IMR-90 (cell line): Measurements from ENCODE around the gene SEC23IP. TPM values are rescaled to one million over a fixed set of nuclear protein-coding genes. Genes with fewer than 3 reads are reported as not detected.

Experiments used
- ATAC-seq: fragments of 200-7000 bp; cut with Tn5 transposase; 2 replicates; pipeline ENCODE4 v1.9.1; 2020; ENCODE audit warnings: low read depth, mild to moderate bottlenecking, moderate library complexity
- BruUV-seq: library from RNA; stranded (reverse); fragments of 400-500 nt; replicated peaks from 2 replicates; lab custom pipeline; 2021; lab: Mats Ljungman, UMichigan
- CTCF ChIA-PET: fragments of 300-600 bp; formaldehyde crosslinking; extraction: SDS; loops from one replicate; lab custom pipeline; 2021; ENCODE audit warnings: antibody characterized with exemption; lab: Yijun Ruan, JAX
- POLR2A ChIA-PET: fragments of 300-600 bp; sonication (Branson Sonifier 250); formaldehyde crosslinking; loops from one replicate; lab custom pipeline; 2022; ENCODE audit warnings: antibody characterized with exemption; ENCODE audit not compliant: unreplicated experiment; lab: Charles Lee
- DNase-seq: peaks from one replicate; pipeline ENCODE4 v3.0.0; 2013
- H2AFZ ChIP-seq: replicated peaks from 2 replicates; pipeline ENCODE3; 2013; ENCODE audit warnings: low read length, mild to moderate bottlenecking; ENCODE audit not compliant: poor library complexity
- H2AK5ac ChIP-seq: 2 replicates; pipeline ENCODE4 v1.6.1; 2013; ENCODE audit warnings: low read depth, low read length, inconsistent platforms
- H2AK9ac ChIP-seq: replicated peaks from 2 replicates; pipeline ENCODE3; 2013; ENCODE audit warnings: mild to moderate bottlenecking, low read depth, low read length, moderate library complexity; ENCODE audit not compliant: poor library complexity
- H2BK120ac ChIP-seq: 2 replicates; pipeline ENCODE4 v1.6.1; 2013; ENCODE audit warnings: low read depth, low read length, inconsistent platforms
- H2BK15ac ChIP-seq: 3 replicates; pipeline ENCODE4 v1.6.1; 2013; ENCODE audit warnings: low read depth, low read length, inconsistent platforms
- H2BK20ac ChIP-seq: 2 replicates; pipeline ENCODE4 v1.6.1; 2013; ENCODE audit warnings: low read depth, mild to moderate bottlenecking, inconsistent platforms, low read length, moderate library complexity
- H2BK5ac ChIP-seq: 2 replicates; pipeline ENCODE4 v1.6.1; 2013; ENCODE audit warnings: mild to moderate bottlenecking, low read depth, low read length, inconsistent platforms; ENCODE audit not compliant: poor library complexity, severe bottlenecking
- H3K14ac ChIP-seq: replicated peaks from 2 replicates; pipeline ENCODE4 v1.6.1; 2013; ENCODE audit warnings: low read depth, low read length, inconsistent platforms
- H3K18ac ChIP-seq: 2 replicates; pipeline ENCODE4 v1.6.1; 2013; ENCODE audit warnings: low read depth, low read length, control low read depth
- H3K23ac ChIP-seq: 2 replicates; pipeline ENCODE4 v1.6.1; 2013; ENCODE audit warnings: low read depth, low read length, inconsistent platforms
- H3K27ac ChIP-seq: 2 replicates; pipeline ENCODE4 v1.5.1; 2013; ENCODE audit warnings: mild to moderate bottlenecking, control low read depth, low read length; ENCODE audit not compliant: insufficient read depth
- H3K27me3 ChIP-seq: 2 replicates; pipeline ENCODE4 v1.6.1; 2013; ENCODE audit warnings: low read length; ENCODE audit not compliant: control insufficient read depth, insufficient read depth
- H3K36me3 ChIP-seq: 2 replicates; pipeline ENCODE4 v1.6.1; 2013; ENCODE audit warnings: low read length, mixed read lengths; ENCODE audit not compliant: control insufficient read depth, insufficient read depth
- H3K4ac ChIP-seq: 2 replicates; pipeline ENCODE4 v1.6.1; 2013; ENCODE audit warnings: low read depth, low read length, inconsistent platforms
- H3K4me1 ChIP-seq: 2 replicates; pipeline ENCODE4 v1.6.1; 2013; ENCODE audit warnings: low read length, mixed read lengths; ENCODE audit not compliant: control insufficient read depth, insufficient read depth
- H3K4me2 ChIP-seq: 2 replicates; pipeline ENCODE4 v1.6.1; 2013; ENCODE audit warnings: low read depth, mild to moderate bottlenecking, control low read depth, low read length, moderate library complexity
- H3K4me3 ChIP-seq: 2 replicates; pipeline ENCODE4 v1.5.1; 2013; ENCODE audit warnings: low read depth, mild to moderate bottlenecking, control low read depth, low read length, moderate library complexity; ENCODE audit not compliant: insufficient read depth
- H3K56ac ChIP-seq: 2 replicates; pipeline ENCODE4 v1.6.1; 2013; ENCODE audit warnings: low read length, inconsistent platforms; ENCODE audit not compliant: insufficient read depth; ENCODE audit errors: extremely low read depth
- H3K79me1 ChIP-seq, 2 experiments: 2 replicates each; pipeline ENCODE4 v1.6.1; 2013; ENCODE audit warnings: low read length in 2 of 2, inconsistent platforms in 1 of 2, low read depth in 1 of 2
- H3K9ac ChIP-seq: 2 replicates; pipeline ENCODE4 v1.6.1; 2013; ENCODE audit warnings: low read depth, low read length, control low read depth
- H3K9me1 ChIP-seq: 2 replicates; pipeline ENCODE4 v1.6.1; 2013; ENCODE audit warnings: low read length, inconsistent platforms; ENCODE audit not compliant: insufficient read depth
- H3K9me3 ChIP-seq: 2 replicates; pipeline ENCODE4 v1.6.1; 2013; ENCODE audit warnings: low read length; ENCODE audit not compliant: control insufficient read depth, insufficient read depth
- H4K20me1 ChIP-seq: 2 replicates; pipeline ENCODE4 v1.6.1; 2013; ENCODE audit warnings: low read length, inconsistent platforms; ENCODE audit not compliant: insufficient read depth
- H4K5ac ChIP-seq: 2 replicates; pipeline ENCODE4 v1.6.1; 2013; ENCODE audit warnings: mild to moderate bottlenecking, low read depth, low read length, control low read depth
- H4K8ac ChIP-seq, 2 experiments: 2 replicates each; pipeline ENCODE4 v1.6.1; 2013; ENCODE audit warnings: low read depth in 2 of 2, low read length in 2 of 2, control low read depth in 1 of 2, inconsistent platforms in 1 of 2
- H4K91ac ChIP-seq: 2 replicates; pipeline ENCODE4 v1.6.1; 2013; ENCODE audit warnings: low read depth, low read length, inconsistent platforms; ENCODE audit not compliant: insufficient read depth
- BHLHE40 ChIP-seq: fragments of 150-350 bp; IDR thresholded peaks from 2 replicates; pipeline ENCODE4 v1.6.1; 2016; ENCODE audit warnings: mild to moderate bottlenecking, low read depth, low read length
- CEBPB ChIP-seq: IDR thresholded peaks from 2 replicates; pipeline ENCODE4 v1.6.1; 2012; ENCODE audit warnings: low read depth, low read length, improper control_type of control experiment
- CHD1 ChIP-seq: IDR thresholded peaks from 2 replicates; pipeline ENCODE4 v1.6.1; 2012; ENCODE audit warnings: low read depth, low read length, improper control_type of control experiment
- FOS ChIP-seq: fragments of 150-350 bp; IDR thresholded peaks from 2 replicates; pipeline ENCODE4 v1.6.1; 2016; ENCODE audit warnings: low read depth, low read length
- MAFK ChIP-seq: IDR thresholded peaks from 2 replicates; pipeline ENCODE4 v1.6.1; 2012; ENCODE audit warnings: low read depth, low read length, improper control_type of control experiment
- MXI1 ChIP-seq: IDR thresholded peaks from 2 replicates; pipeline ENCODE4 v1.6.1; 2012; ENCODE audit warnings: low read depth, mild to moderate bottlenecking, low read length, moderate library complexity, borderline replicate concordance
- NFE2L2 ChIP-seq: fragments of 150-350 bp; IDR thresholded peaks from 2 replicates; pipeline ENCODE4 v1.6.1; 2016; ENCODE audit warnings: low read depth, mild to moderate bottlenecking, low read length
- POLR2A ChIP-seq: IDR thresholded peaks from 2 replicates; pipeline ENCODE4 v1.6.1; 2012; ENCODE audit warnings: mild to moderate bottlenecking, low read depth, low read length
- RAD21 ChIP-seq: IDR thresholded peaks from 2 replicates; pipeline ENCODE4 v1.6.1; 2012; ENCODE audit warnings: low read length, improper control_type of control experiment
- RCOR1 ChIP-seq: IDR thresholded peaks from 2 replicates; pipeline ENCODE4 v1.6.1; 2012; ENCODE audit warnings: mild to moderate bottlenecking, low read length, improper control_type of control experiment; ENCODE audit not compliant: insufficient replicate concordance
- RFX5 ChIP-seq: IDR thresholded peaks from 2 replicates; pipeline ENCODE4 v1.8.0; 2012; ENCODE audit warnings: low read depth, mild to moderate bottlenecking, low read length, moderate library complexity
- SMC3 ChIP-seq: fragments of 150-350 bp; IDR thresholded peaks from 2 replicates; pipeline ENCODE4 v1.6.1; 2016; ENCODE audit warnings: low read depth, mild to moderate bottlenecking, antibody characterized with exemption, low read length, moderate library complexity
- WGBS, 2 experiments: methylation state at CpG; one replicate each; pipeline versions ENCODE4 v1.1.5 to v1.1.7; 2013; ENCODE audit warnings: missing lambda C conversion rate in 2 of 2; ENCODE audit not compliant: insufficient read length in 1 of 2; ENCODE audit errors: extremely low coverage in 2 of 2; 5-methylcytosine and 5-hydroxymethylcytosine counted together
- dilution Hi-C: fragments of 300-500 bp; cut with HindIII; formaldehyde crosslinking; loops from one replicate; pipeline ENCODE4 v1.14.3; 2018; ENCODE audit warnings: low sequenced_read_pairs; ENCODE audit not compliant: unreplicated experiment
- in situ Hi-C: fragments of 300-500 bp; cut with MboI; formaldehyde crosslinking; loops from 3 replicates; pipeline ENCODE4 v1.14.3; 2019; ENCODE audit warnings: low sequenced_read_pairs, inconsistent platforms, mixed read lengths
- intact Hi-C: fragments of 100-400 bp; cut with micrococcal nuclease; formaldehyde crosslinking; loops from 2 replicates; pipeline ENCODE4 v1.10.0; 2022
- polyA plus RNA-seq, 3 experiments: library from polyadenylated mRNA; depleted of rRNA; stranded (reverse); fragments of >200 nt; gene quantifications; 2 replicates each; pipeline ENCODE4 v1.2.3, GENCODE V29; 2012; ENCODE audit warnings: low replicate concordance in 1 of 3
- total RNA-seq: library from RNA; depleted of rRNA; stranded (reverse); fragments of >200 nt; gene quantifications from 2 replicates; pipeline ENCODE4 v1.2.3, GENCODE V29; 2012
- TF ChIP-seq, protein P1 (sequence below): fragments of 150-350 bp; IDR thresholded peaks from 2 replicates; pipeline ENCODE4 v1.6.1; 2017; ENCODE audit warnings: mild to moderate bottlenecking, antibody characterized with exemption, low read length, low read depth
- TF ChIP-seq, protein P2 (sequence below): fragments of 150-350 bp; IDR thresholded peaks from 2 replicates; pipeline ENCODE4 v1.6.1; 2016; ENCODE audit warnings: low read depth, mild to moderate bottlenecking, low read length, moderate library complexity, borderline replicate concordance

SEC23IP gene
- total and polyA plus RNA-seq, 2 of the 4 experiments (the other 2 are of a cell fraction): 37.4 to 39.8 TPM

- Histone ChIP-seq H3K4ac (peak overlapping the region; percentile 36; the same call in 1 of the 2 replicates), H3K4me1 (peaks cover 10% of the 10 kb centered on the region), H3K4me3 (no peak overlapping the region), H2AFZ (no peak overlapping the region), H3K4me2 (peak overlapping the region; percentile 27), H2AK5ac (peak overlapping the region; percentile 85), H4K91ac (no peak overlapping the region), H4K5ac (no peak overlapping the region), H3K18ac (no peak overlapping the region), H2BK15ac (no peak overlapping the region), H3K36me3 (peaks cover 17% of the 10 kb centered on the region), H3K9me3 (no peaks in the 10 kb centered on the region), H2BK20ac (0 out of 2 replicates have a peak overlapping the region, but pooled peaks have one; percentile 18), H3K9ac (no peak overlapping the region), H4K8ac (no peak overlapping the region), H3K79me1 (peaks cover 9 to 70% of the 10 kb centered on the region in 2 experiments), H2AK9ac (peak overlapping the region; percentile 23), H2BK120ac (no peak overlapping the region), H3K23ac (peak overlapping the region; percentile 38; the same call in 1 of the 2 replicates), H4K20me1 (peaks cover 62% of the 10 kb centered on the region), H3K9me1 (peaks cover 25% of the 10 kb centered on the region), H3K14ac (no peak overlapping the region), H2BK5ac (peak overlapping the region; percentile 46), H3K27ac (peak overlapping the region; percentile 38; the same call in 1 of the 2 replicates), H3K27me3 (no peaks in the 10 kb centered on the region), H3K56ac (no peak overlapping the region)
- dilution Hi-C loops: no loop called here
- DNase-seq (no peak), ATAC-seq (no peak)
- in situ Hi-C loops: no loop called here
- 100% methylated on average over 1 of the region's 9 CpGs; no CpG with 5 or more reads in 1 of the 2 experiments for WGBS, 2 experiments
- ChIA-PET POLR2A (no interaction called here), CTCF (interaction anchor here (0.6 kb wide), 1 partner anchor 16 kb away, joined by 4 read pairs; no protein-coding TSS in a partner anchor)
- intact Hi-C loops: no loop called here
- no TSS peak for BruUV-seq
- TF ChIP-seq MXI1 (no peak), POLR2A (no peak), RAD21 (no peak), NFE2L2 (no peak), SMC3 (no peak), BHLHE40 (no peak), MAFK (no peak), RCOR1 (no peak), CHD1 (no peak), CEBPB (no peak), RFX5 (no peak), FOS (no peak)
- TF ChIP-seq, protein P1, sequence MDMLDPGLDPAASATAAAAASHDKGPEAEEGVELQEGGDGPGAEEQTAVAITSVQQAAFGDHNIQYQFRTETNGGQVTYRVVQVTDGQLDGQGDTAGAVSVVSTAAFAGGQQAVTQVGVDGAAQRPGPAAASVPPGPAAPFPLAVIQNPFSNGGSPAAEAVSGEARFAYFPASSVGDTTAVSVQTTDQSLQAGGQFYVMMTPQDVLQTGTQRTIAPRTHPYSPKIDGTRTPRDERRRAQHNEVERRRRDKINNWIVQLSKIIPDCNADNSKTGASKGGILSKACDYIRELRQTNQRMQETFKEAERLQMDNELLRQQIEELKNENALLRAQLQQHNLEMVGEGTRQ: no peak
- TF ChIP-seq, protein P2, sequence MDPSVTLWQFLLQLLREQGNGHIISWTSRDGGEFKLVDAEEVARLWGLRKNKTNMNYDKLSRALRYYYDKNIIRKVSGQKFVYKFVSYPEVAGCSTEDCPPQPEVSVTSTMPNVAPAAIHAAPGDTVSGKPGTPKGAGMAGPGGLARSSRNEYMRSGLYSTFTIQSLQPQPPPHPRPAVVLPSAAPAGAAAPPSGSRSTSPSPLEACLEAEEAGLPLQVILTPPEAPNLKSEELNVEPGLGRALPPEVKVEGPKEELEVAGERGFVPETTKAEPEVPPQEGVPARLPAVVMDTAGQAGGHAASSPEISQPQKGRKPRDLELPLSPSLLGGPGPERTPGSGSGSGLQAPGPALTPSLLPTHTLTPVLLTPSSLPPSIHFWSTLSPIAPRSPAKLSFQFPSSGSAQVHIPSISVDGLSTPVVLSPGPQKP: no peak
Measured at GRCh38 chr10:119896937-119897770, 4.6 kb downstream of the SEC23IP start.
